RWPE1 (cell line): ENCODE data around the gene SLC25A30.
"Not testable (repeated sequence)": the region's sequence is repeated elsewhere in the genome, so short reads cannot be mapped to it uniquely, and the experiment has no call there.

Experiments
- CTCF ChIA-PET: fragments of 350-600 bp; sonication (Branson Sonifier 250); formaldehyde crosslinking; extraction: SDS; loops from one replicate; lab custom pipeline; 2021; lab: Yijun Ruan, JAX
- POLR2A ChIA-PET: fragments of 400-600 bp; formaldehyde crosslinking; extraction: SDS; loops from one replicate; lab custom pipeline; 2020; ENCODE audit warnings: antibody characterized with exemption; ENCODE audit not compliant: low non-redundant PET; lab: Yijun Ruan, JAX
- DNase-seq: peaks from one replicate; pipeline ENCODE4 v3.0.0; 2012; ENCODE audit warnings: low spot score
- H3K27ac ChIP-seq: fragments of 450-650 bp; 2 replicates; pipeline ENCODE4 v1.5.1; 2017
- CTCF ChIP-seq: fragments of 450-650 bp; conservative IDR thresholded peaks from 2 replicates; pipeline ENCODE4 v1.5.1; 2017; ENCODE audit warnings: low read depth, mild to moderate bottlenecking

Gene SLC25A30

GRCh38 chr13:45361596-45362206 lies 56.5 kb downstream of the SLC25A30 start:
- TF ChIP-seq CTCF, result no peak
- DNase-seq, result peak; percentile 87
- H3K27ac ChIP-seq, result peak overlapping the region; percentile 91
- CTCF ChIA-PET, result interaction anchor here (0.7 kb wide), 1 partner anchor 43 kb away, joined by 5 read pairs; no protein-coding TSS in a partner anchor
- POLR2A ChIA-PET, result interaction anchor here (0.6 kb wide), 1 partner anchor 943 kb away, joined by 3 read pairs; no protein-coding TSS in a partner anchor

GRCh38 chr13:45356966-45357672 lies 61.1 kb downstream of the SLC25A30 start:
- DNase-seq, result no peak
- H3K27ac ChIP-seq, result peak overlapping the region; percentile 40
- POLR2A ChIA-PET, result no interaction called here
- CTCF ChIA-PET, result no interaction called here
- TF ChIP-seq CTCF, result no peak

- POLR2A ChIA-PET, result no interaction called here
- DNase-seq, result no peak
- CTCF ChIA-PET, result no interaction called here
- no peak overlapping the region for H3K27ac ChIP-seq
- no peak for TF ChIP-seq CTCF
Observed at GRCh38 chr13:45353895-45354294, 64.3 kb downstream of the SLC25A30 start.

- no peak for TF ChIP-seq CTCF
- peak; percentile 73 for DNase-seq
- POLR2A ChIA-PET, result interaction anchor here (0.8 kb wide), 1 partner anchor 11 kb away, joined by 3 read pairs; the partner anchor contains the start of gene TPT1
- CTCF ChIA-PET, result no interaction called here
- peak overlapping the region; percentile 78 for H3K27ac ChIP-seq
Observed at GRCh38 chr13:45352031-45352430, 66.1 kb downstream of the SLC25A30 start.

- no peak for TF ChIP-seq CTCF
- DNase-seq, result no peak
- ChIA-PET POLR2A (no interaction called here), CTCF (no interaction called here)
- H3K27ac ChIP-seq, result 0 out of 2 replicates have a peak overlapping the region, but pooled peaks have one; percentile 21
Observed at GRCh38 chr13:45350152-45350551, 68.0 kb downstream of the SLC25A30 start.

GRCh38 chr13:45349438-45349837 lies 68.7 kb downstream of the SLC25A30 start:
- ChIA-PET CTCF (no interaction called here), POLR2A (no interaction called here)
- no peak for TF ChIP-seq CTCF
- DNase-seq, result no peak
- H3K27ac ChIP-seq, result no peak overlapping the region

GRCh38 chr13:45344064-45344463 lies 74.1 kb downstream of the SLC25A30 start:
- CTCF ChIA-PET, DNase-seq: not testable (repeated sequence)
- H3K27ac ChIP-seq, result peak overlapping the region; percentile 98; the same call in 1 of the 2 replicates
- POLR2A ChIA-PET, result interaction anchor here (0.8 kb wide), 1 partner anchor 14 kb away, joined by 3 read pairs; no protein-coding TSS in a partner anchor
